ENCODE data around the gene BICDL1.
"Not testable (repeated sequence)": the region's sequence is repeated elsewhere in the genome, so short reads cannot be mapped to it uniquely, and the experiment has no call there.

BICDL1 gene

GRCh38 chr12:119989731-119990381 lies 820 bp downstream of the BICDL1 start:
- Histone ChIP-seq H3K4me1 (ENCODE audit: insufficient read depth, low read length) (peaks cover 10% of the 10 kb centered on the region; the same call in 1 of the 2 replicates), H3K36me3 (ENCODE audit: insufficient read depth, low read length) (no peaks in the 10 kb centered on the region), H3K9me3 (ENCODE audit: control insufficient read depth, insufficient read depth, low read length) (no peaks in the 10 kb centered on the region), H3K9ac (ENCODE audit: low read depth, low read length) (peak overlapping the region; percentile 61)

DNA sequence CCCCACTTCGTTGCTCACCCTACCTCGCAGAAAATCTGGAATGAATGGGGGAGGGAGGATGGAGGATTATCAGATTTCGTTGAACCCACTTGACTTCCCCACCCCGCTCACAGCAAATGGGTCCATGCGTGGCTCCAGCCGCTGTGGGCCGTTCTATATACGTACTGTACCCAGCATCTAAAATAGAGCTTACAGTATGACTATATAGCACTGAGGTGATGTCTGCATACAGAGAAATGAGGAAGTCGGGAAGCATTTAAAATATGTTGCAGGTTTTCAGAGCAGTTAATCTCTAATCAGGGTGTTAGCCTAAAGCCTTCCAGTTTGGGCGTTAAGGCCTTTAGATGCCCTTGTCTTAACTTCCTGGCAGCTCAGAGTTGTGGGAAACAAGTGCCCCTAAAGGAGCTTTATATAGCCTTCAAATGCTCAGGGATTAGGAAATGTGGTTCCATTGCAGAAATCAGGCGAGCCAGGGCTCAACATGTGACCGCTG lies 1.4 kb downstream of the BICDL1 start:
- Histone ChIP-seq H3K9ac (ENCODE audit: low read depth, low read length) (peak overlapping the region; percentile 61), H3K36me3 (ENCODE audit: insufficient read depth, low read length) (no peaks in the 10 kb centered on the region), H3K4me1 (ENCODE audit: insufficient read depth, low read length) (peaks cover 10% of the 10 kb centered on the region; the same call in 1 of the 2 replicates), H3K9me3 (ENCODE audit: control insufficient read depth, insufficient read depth, low read length) (no peaks in the 10 kb centered on the region)

GRCh38 chr12:119992129-119992705 lies 3.2 kb downstream of the BICDL1 start:
- Histone ChIP-seq H3K4me1 (ENCODE audit: insufficient read depth, low read length) (peaks cover 10% of the 10 kb centered on the region; the same call in 1 of the 2 replicates), H3K9ac (ENCODE audit: low read depth, low read length) (no peak overlapping the region), H3K9me3 (ENCODE audit: control insufficient read depth, insufficient read depth, low read length) (no peaks in the 10 kb centered on the region)

GRCh38 chr12:119994892-119995658 lies 6.0 kb downstream of the BICDL1 start:
- Histone ChIP-seq H3K36me3 (ENCODE audit: insufficient read depth, low read length) (no peaks in the 10 kb centered on the region), H3K9me3 (ENCODE audit: control insufficient read depth, insufficient read depth, low read length) (no peaks in the 10 kb centered on the region), H3K9ac (ENCODE audit: low read depth, low read length) (no peak overlapping the region), H3K4me1 (ENCODE audit: insufficient read depth, low read length) (0 out of 2 replicates have a peak, but pooled peaks cover 4% of the 10 kb centered on the region)

More at GRCh38 chr12:119992129-119992705, 3.2 kb downstream of the BICDL1 start:
- no peaks in the 10 kb centered on the region for H3K36me3 ChIP-seq (ENCODE audit: insufficient read depth, low read length)

DNA sequence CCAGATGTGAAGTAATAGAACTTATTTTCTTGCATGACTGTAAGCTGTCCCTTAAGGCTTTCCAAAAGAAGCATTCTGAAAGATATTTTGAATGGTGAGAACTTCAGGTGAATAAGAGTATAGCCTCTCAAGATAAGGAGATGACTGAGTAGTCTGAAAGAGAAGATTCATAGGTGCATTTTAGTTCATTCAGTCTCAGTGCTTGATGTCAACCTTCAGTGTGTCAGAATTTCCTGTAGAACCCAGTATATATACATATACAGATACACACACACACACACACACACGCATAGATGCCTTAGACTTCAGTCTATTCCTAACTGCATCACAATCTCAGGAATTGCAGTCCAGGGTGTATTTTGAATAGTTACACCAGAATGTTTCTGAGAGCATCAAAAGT lies 7.4 kb downstream of the BICDL1 start:
- Histone ChIP-seq H3K9me3 (ENCODE audit: control insufficient read depth, insufficient read depth, low read length) (no peaks in the 10 kb centered on the region), H3K36me3 (ENCODE audit: insufficient read depth, low read length) (no peaks in the 10 kb centered on the region)

GRCh38 chr12:119998471-119999245 lies 9.6 kb downstream of the BICDL1 start:
- Histone ChIP-seq H3K9ac (ENCODE audit: low read depth, low read length) (no peak overlapping the region), H3K4me1 (ENCODE audit: insufficient read depth, low read length) (no peaks in the 10 kb centered on the region), H3K9me3 (ENCODE audit: control insufficient read depth, insufficient read depth, low read length) (no peaks in the 10 kb centered on the region), H3K36me3 (ENCODE audit: insufficient read depth, low read length) (no peaks in the 10 kb centered on the region)

More for the DNA sequence above, 7.4 kb downstream of the BICDL1 start:
- Histone ChIP-seq H3K4me1 (ENCODE audit: insufficient read depth, low read length) (no peaks in the 10 kb centered on the region), H3K9ac (ENCODE audit: low read depth, low read length) (no peak overlapping the region)

DNA sequence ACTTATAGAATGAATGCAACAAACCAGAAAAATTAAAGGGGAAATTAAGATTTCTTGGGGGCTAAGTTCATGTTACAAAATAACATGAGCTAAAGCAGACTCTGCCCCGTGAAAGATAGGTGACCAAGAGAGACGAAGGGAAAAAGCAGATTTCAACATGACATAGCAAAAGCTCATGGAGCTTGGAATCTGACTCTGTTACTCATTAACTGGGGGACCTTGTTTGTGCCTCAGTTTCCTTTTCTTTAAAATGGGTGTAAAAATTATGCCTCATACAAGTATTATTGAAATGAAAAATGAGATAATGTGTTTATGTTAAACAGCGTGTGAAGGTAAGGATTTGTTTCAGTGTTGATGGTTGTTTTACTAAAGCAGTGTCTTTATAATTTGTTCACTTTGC lies 11.5 kb downstream of the BICDL1 start:
- Histone ChIP-seq H3K9ac (ENCODE audit: low read depth, low read length) (no peak overlapping the region), H3K36me3 (ENCODE audit: insufficient read depth, low read length) (no peaks in the 10 kb centered on the region), H3K4me1 (ENCODE audit: insufficient read depth, low read length) (no peaks in the 10 kb centered on the region), H3K9me3 (ENCODE audit: control insufficient read depth, insufficient read depth, low read length) (no peaks in the 10 kb centered on the region)

DNA sequence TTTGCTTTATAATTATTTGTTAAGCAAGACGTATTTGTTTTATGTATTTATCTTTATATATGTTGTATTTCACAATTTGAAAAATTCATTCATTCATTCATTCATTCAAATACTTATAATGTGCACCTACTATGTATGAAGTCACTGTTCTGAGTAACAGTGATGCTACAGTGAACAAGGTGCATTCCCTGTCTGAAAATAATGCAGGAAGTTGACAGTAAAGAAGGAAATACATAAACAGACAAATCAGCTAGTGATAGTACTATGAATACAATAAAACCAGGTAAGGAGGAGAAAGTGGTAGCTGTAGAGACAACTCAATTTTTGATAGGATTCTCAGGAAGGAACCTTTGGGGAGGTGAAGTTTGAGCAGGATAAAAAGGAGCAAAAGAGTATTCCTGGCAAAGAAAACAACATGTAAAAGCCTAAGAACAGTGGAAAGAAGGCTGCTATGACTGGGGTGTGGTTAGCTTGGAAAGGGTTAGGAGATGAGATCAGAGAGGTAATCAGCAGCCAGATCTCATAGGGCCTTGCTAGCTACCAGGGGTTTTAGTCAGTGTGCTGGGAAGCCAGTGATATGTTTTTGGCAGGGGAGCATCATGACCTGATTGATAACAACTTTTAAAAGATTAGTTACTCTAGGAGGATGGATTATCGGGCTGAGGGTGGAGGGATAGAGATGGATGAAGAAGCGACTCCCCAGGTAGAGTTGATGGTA lies 17.4 kb downstream of the BICDL1 start:
- Histone ChIP-seq H3K4me1 (ENCODE audit: insufficient read depth, low read length) (peaks cover 10% of the 10 kb centered on the region), H3K36me3 (ENCODE audit: insufficient read depth, low read length) (no peaks in the 10 kb centered on the region; the same call in 1 of the 2 replicates), H3K9ac (ENCODE audit: low read depth, low read length) (no peak overlapping the region), H3K9me3 (ENCODE audit: control insufficient read depth, insufficient read depth, low read length) (no peaks in the 10 kb centered on the region)

- H3K9ac ChIP-seq (ENCODE audit: low read depth, low read length), result no peak overlapping the region
- H3K9me3 ChIP-seq (ENCODE audit: control insufficient read depth, insufficient read depth, low read length), result no peaks in the 10 kb centered on the region
- H3K4me1 ChIP-seq (ENCODE audit: insufficient read depth, low read length), result peaks cover 10% of the 10 kb centered on the region
- H3K36me3 ChIP-seq (ENCODE audit: insufficient read depth, low read length), result no peaks in the 10 kb centered on the region; the same call in 1 of the 2 replicates
Observed at GRCh38 chr12:120007272-120007671, 18.2 kb downstream of the BICDL1 start.

DNA sequence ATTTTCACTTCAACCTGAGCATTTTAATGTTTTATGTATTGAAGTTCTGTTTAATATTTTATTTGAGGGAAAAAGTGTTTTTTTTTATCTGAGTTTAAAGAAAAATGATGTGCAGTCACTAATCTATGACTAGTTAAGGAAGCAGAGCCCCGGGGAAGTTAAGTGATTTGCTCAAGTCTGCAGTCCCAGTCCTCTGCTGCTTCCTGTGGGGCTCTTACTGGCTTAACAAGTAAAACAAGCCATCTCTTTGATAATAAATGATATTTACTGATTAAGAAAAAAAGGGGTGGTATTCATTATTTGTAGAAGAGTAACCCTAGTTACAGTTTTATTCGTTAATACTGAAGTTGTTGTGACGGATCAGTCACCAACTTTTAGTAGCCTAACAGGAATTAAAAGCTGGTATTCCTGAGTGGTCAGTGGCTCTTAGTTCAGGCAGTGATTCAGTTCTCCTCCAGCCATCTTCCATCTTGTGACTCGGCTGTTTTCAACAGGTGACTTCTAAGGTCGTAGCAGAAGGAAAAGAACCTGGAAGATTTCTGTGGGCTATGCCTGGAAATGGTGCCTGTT lies 21.7 kb downstream of the BICDL1 start:
- Histone ChIP-seq H3K9me3 (ENCODE audit: control insufficient read depth, insufficient read depth, low read length) (no peaks in the 10 kb centered on the region), H3K4me1 (ENCODE audit: insufficient read depth, low read length) (peaks cover 10% of the 10 kb centered on the region), H3K9ac (ENCODE audit: low read depth, low read length) (no peak overlapping the region), H3K36me3 (ENCODE audit: insufficient read depth, low read length) (no peaks in the 10 kb centered on the region; the same call in 1 of the 2 replicates)

- Histone ChIP-seq H3K36me3 (ENCODE audit: insufficient read depth, low read length) (no peaks in the 10 kb centered on the region; the same call in 1 of the 2 replicates), H3K4me1 (ENCODE audit: insufficient read depth, low read length) (peaks cover 6% of the 10 kb centered on the region), H3K9ac (ENCODE audit: low read depth, low read length) (no peak overlapping the region), H3K9me3 (ENCODE audit: control insufficient read depth, insufficient read depth, low read length) (no peaks in the 10 kb centered on the region)
Observed at GRCh38 chr12:120012067-120012621, 23.1 kb downstream of the BICDL1 start.

DNA sequence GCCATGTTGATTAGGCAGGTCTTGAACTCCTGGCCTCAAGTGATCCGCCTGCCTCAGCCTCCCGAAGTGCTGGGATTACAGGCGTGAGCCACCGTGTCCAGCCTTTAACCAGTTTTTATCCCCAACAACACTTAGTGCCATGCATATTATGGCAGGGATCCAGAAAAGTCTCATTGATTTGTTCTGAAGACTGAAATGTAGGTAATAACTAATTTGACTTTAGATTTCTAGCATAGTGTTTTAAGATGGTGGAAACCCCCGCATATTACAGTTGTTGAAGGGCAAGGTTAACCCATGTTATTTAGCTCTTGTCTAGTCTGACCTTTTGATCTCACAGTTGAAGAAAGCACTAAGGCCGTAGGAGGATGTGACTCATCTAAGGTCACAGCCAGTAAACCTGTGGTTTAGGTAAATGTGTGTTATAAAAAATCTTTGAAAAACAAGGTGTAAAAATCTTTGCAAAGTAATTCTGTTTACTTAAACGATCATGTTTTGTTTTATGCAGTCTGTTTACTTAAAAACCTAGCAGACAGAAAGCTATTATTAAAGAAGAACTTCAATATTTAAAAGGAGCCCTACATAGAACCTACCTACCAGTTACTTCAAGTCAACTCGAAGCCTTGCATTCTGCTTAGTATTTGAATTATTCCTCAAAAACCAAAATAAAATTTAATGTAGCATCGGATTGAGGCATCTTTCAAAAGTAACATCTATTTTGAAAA lies 24.8 kb downstream of the BICDL1 start:
- H3K9me3 ChIP-seq (ENCODE audit: control insufficient read depth, insufficient read depth, low read length), result no peaks in the 10 kb centered on the region
- no peaks in the 10 kb centered on the region for H3K36me3 ChIP-seq (ENCODE audit: insufficient read depth, low read length)
- H3K9ac ChIP-seq (ENCODE audit: low read depth, low read length), result no peak overlapping the region
- no peaks in the 10 kb centered on the region for H3K4me1 ChIP-seq (ENCODE audit: insufficient read depth, low read length)

DNA sequence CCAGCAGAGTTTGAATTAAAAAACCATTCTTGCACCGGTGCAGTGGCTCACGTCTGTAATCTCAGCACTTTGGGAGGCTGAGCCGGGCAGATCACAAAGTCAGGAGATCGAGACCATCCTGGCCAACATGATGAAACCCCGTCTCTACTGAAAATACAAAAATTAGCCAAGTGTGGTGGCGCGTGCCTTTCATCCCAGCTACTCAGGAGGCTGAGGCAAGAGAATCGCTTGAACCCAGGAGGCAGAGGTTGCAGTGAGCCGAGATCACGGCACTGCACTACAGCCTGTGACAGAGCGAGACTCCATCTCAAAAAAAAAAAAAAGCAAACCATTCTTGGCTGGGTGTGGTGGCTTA lies 25.3 kb downstream of the BICDL1 start:
- not testable (repeated sequence) for H3K9me3 ChIP-seq (ENCODE audit: control insufficient read depth, insufficient read depth, low read length); H3K9ac ChIP-seq (ENCODE audit: low read depth, low read length); H3K36me3 ChIP-seq (ENCODE audit: insufficient read depth, low read length); H3K4me1 ChIP-seq (ENCODE audit: insufficient read depth, low read length)

Data from ES-I3 (cell line).